Activated CD8-positive, alpha-beta memory T cell treated with anti-CD3 and anti-CD28 coated beads, Interleukin-2, amount 50 U/mL, for 24 hours (primary cell): ENCODE data around the gene SIAH3.
"Not testable (repeated sequence)": the region's sequence is repeated elsewhere in the genome, so short reads cannot be mapped to it uniquely, and the experiment has no call there.

ENCODE experiments used
- DNase-seq: peaks from one replicate; pipeline ENCODE4 v3.0.0-alpha.2; 2020; ENCODE audit errors: extremely low read depth

SIAH3 gene

GRCh38 chr13:45851171-45851921 lies at the start of gene SIAH3:
SIAH3 (minus strand) TSS chr13:45851753; CDS start chr13:45851629, 124 bp downstream.
- no peak for DNase-seq

- DNase-seq: no peak
Measured at GRCh38 chr13:45899406-45899805, 47.9 kb upstream of the SIAH3 start.

- DNase-seq: no peak
Measured at GRCh38 chr13:45897562-45897961, 46.0 kb upstream of the SIAH3 start.

- no peak for DNase-seq
Measured at GRCh38 chr13:45896285-45896684, 44.7 kb upstream of the SIAH3 start.

- DNase-seq: no peak
Measured at GRCh38 chr13:45895881-45896280, 44.3 kb upstream of the SIAH3 start.

- no peak for DNase-seq
Measured at GRCh38 chr13:45892513-45892912, 41.0 kb upstream of the SIAH3 start.

GRCh38 chr13:45889590-45890243 lies 38.2 kb upstream of the SIAH3 start:
- no peak for DNase-seq

GRCh38 chr13:45886466-45886865 lies 34.9 kb upstream of the SIAH3 start:
- no peak for DNase-seq

- no peak for DNase-seq
Measured at GRCh38 chr13:45885194-45885593, 33.6 kb upstream of the SIAH3 start.

- no peak for DNase-seq
Measured at GRCh38 chr13:45882626-45883025, 31.1 kb upstream of the SIAH3 start.

- DNase-seq: no peak
Measured at GRCh38 chr13:45881353-45881752, 29.8 kb upstream of the SIAH3 start.

- no peak for DNase-seq
Measured at GRCh38 chr13:45880242-45880641, 28.7 kb upstream of the SIAH3 start.

GRCh38 chr13:45879666-45880065 lies 28.1 kb upstream of the SIAH3 start:
- no peak for DNase-seq

GRCh38 chr13:45878966-45879365 lies 27.4 kb upstream of the SIAH3 start:
- no peak for DNase-seq

GRCh38 chr13:45876781-45877180 lies 25.2 kb upstream of the SIAH3 start:
- no peak for DNase-seq

- no peak for DNase-seq
Measured at GRCh38 chr13:45875951-45876350, 24.4 kb upstream of the SIAH3 start.

GRCh38 chr13:45873491-45874325 lies 22.2 kb upstream of the SIAH3 start:
- no peak for DNase-seq

- DNase-seq: no peak
Measured at GRCh38 chr13:45872566-45872965, 21.0 kb upstream of the SIAH3 start.

- DNase-seq: not testable (repeated sequence)
Measured at GRCh38 chr13:45871201-45871600, 19.6 kb upstream of the SIAH3 start.

- no peak for DNase-seq
Measured at GRCh38 chr13:45870232-45870631, 18.7 kb upstream of the SIAH3 start.

- DNase-seq: no peak
Measured at GRCh38 chr13:45865414-45865813, 13.9 kb upstream of the SIAH3 start.
